Parathyroid adenoma (tissue), 2 donors: ENCODE results near the gene ADCK2.

Experiments
- H2AFZ ChIP-seq: fragments of 300-600 bp; sonication (generic); one replicate; pipeline ENCODE4 v1.7.0; 2017; ENCODE audit warnings: antibody characterized with exemption, mild to moderate bottlenecking
- H3K27ac ChIP-seq: fragments of 300-600 bp; sonication (generic); one replicate; pipeline ENCODE4 v1.7.0; 2017
- H3K27me3 ChIP-seq: fragments of 300-600 bp; sonication (generic); one replicate; pipeline ENCODE4 v1.7.0; 2017; ENCODE audit warnings: low read length; ENCODE audit not compliant: control insufficient read depth, insufficient read depth
- H3K36me3 ChIP-seq: fragments of 300-600 bp; sonication (generic); one replicate; pipeline ENCODE4 v1.7.0; 2017; ENCODE audit warnings: low read length; ENCODE audit not compliant: control insufficient read depth, insufficient read depth
- H3K4me1 ChIP-seq: fragments of 300-600 bp; sonication (generic); one replicate; pipeline ENCODE4 v1.7.0; 2017; ENCODE audit warnings: control low read depth
- H3K4me2 ChIP-seq: fragments of 300-600 bp; sonication (generic); one replicate; pipeline ENCODE4 v1.7.0; 2017; ENCODE audit warnings: low read length
- H3K4me3 ChIP-seq: fragments of 300-600 bp; sonication (generic); one replicate; pipeline ENCODE4 v1.7.0; 2017; ENCODE audit warnings: low read depth, low read length
- H3K79me2 ChIP-seq: fragments of 300-600 bp; sonication (generic); one replicate; pipeline ENCODE4 v1.7.0; 2017; ENCODE audit warnings: control low read depth
- H3K9ac ChIP-seq: fragments of 300-600 bp; sonication (generic); one replicate; pipeline ENCODE4 v1.7.0; 2017; ENCODE audit warnings: mild to moderate bottlenecking
- H3K9me3 ChIP-seq: fragments of 300-600 bp; sonication (generic); one replicate; pipeline ENCODE4 v1.7.0; 2017; ENCODE audit warnings: low read length; ENCODE audit not compliant: control insufficient read depth
- TF ChIP-seq, protein P1 (sequence below): fragments of 300-600 bp; sonication (generic); IDR thresholded peaks from one replicate; pipeline ENCODE4 v1.7.0; 2017; ENCODE audit warnings: antibody characterized with exemption, mild to moderate bottlenecking
- donor health status: primary hyperparathyroidism.

The ADCK2 gene

DNA sequence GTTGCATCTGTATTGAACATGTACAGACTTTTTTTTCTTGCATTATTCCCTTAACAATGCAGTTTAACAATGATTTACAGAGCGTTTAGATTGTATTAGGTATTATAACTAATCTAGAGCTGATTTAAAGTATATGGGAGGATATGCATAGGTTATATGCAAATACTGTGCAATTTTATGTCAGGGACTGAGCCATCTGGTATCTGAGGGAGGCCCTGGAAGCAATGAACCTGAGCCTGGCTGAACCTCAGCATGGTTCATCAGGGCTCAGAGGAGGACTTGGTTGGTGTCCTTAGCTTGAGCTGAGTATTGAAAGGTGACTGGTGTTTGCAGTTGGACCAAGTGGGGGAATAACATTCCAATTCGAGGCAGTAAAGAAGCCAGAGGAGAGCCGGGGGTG is 4.8 kb downstream of the ADCK2 start:
- Histone ChIP-seq H3K79me2 (peaks cover 3% of the 10 kb centered on the region), H3K27me3 (no peaks in the 10 kb centered on the region), H3K4me2 (no peak overlapping the region), H2AFZ (no peak overlapping the region), H3K4me1 (peaks cover 9% of the 10 kb centered on the region), H3K4me3 (no peak overlapping the region), H3K9me3 (no peaks in the 10 kb centered on the region), H3K9ac (no peak overlapping the region), H3K36me3 (no peaks in the 10 kb centered on the region), H3K27ac (no peak overlapping the region)
- TF ChIP-seq, protein P1, sequence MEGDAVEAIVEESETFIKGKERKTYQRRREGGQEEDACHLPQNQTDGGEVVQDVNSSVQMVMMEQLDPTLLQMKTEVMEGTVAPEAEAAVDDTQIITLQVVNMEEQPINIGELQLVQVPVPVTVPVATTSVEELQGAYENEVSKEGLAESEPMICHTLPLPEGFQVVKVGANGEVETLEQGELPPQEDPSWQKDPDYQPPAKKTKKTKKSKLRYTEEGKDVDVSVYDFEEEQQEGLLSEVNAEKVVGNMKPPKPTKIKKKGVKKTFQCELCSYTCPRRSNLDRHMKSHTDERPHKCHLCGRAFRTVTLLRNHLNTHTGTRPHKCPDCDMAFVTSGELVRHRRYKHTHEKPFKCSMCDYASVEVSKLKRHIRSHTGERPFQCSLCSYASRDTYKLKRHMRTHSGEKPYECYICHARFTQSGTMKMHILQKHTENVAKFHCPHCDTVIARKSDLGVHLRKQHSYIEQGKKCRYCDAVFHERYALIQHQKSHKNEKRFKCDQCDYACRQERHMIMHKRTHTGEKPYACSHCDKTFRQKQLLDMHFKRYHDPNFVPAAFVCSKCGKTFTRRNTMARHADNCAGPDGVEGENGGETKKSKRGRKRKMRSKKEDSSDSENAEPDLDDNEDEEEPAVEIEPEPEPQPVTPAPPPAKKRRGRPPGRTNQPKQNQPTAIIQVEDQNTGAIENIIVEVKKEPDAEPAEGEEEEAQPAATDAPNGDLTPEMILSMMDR, result no peak

DNA sequence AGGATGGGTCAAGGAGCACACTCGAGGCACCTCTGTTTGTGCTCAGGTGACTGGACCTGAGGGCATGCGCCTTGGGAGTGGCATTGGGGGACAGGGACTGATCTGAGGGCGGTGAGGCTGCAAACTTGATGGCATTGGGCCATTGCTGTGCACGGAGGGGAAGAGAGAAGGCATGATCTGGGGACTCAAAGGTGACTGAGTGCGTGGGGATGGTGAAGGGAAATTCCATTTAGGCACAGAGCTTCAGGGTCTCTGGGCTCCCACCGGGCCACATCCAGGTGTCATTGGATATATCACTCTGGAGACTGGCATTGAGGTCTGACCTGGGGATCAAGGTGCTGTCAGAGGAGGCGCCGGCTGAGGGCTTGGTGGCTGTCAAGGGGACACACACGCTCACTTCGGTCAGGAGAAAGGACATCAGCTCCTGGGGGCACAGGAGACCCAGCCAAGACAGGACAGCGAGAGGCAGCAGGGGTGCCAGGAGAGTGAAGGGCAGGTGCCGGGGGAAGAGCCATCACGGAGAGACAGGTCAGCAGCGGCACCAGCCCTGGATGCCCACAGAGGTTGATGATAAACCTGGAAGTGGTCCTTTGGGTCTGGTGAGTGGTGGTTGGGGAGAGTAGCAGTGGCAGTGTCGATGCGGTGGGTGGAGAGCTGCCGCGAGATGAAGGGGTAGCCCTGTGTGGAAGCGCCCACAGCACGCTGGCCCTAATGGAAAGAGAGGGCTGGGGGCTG is 5.5 kb downstream of the ADCK2 start:
- H3K9ac ChIP-seq, result no peak overlapping the region
- TF ChIP-seq, protein P1, result no peak

DNA sequence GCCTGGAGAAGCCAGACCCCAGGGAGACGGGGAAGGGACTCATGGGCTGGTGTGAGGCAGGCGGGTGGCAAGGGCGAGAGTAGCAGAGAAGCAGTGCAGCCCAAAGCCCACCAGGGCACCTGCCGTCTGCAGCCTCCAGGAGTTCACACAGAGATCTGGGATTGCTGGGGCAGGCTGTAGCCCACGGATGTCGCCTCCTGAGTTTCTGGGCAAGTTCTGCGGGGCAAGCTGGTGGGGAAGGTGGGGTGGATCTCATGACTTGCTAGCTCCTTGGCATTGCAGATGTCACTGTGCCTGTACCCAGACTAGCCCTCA is 6.0 kb downstream of the ADCK2 start:
- Histone ChIP-seq H3K4me2 (no peak overlapping the region), H3K4me3 (no peak overlapping the region), H3K79me2 (peaks cover 3% of the 10 kb centered on the region), H3K36me3 (no peaks in the 10 kb centered on the region), H3K9me3 (no peaks in the 10 kb centered on the region), H3K27me3 (no peaks in the 10 kb centered on the region), H3K27ac (no peak overlapping the region), H3K4me1 (peaks cover 6% of the 10 kb centered on the region), H2AFZ (no peak overlapping the region), H3K9ac (no peak overlapping the region)
- TF ChIP-seq, protein P1, result no peak

More for the DNA sequence above, 5.5 kb downstream of the ADCK2 start:
- no peak overlapping the region for H3K4me2 ChIP-seq
- H3K27ac ChIP-seq, result no peak overlapping the region
- H3K36me3 ChIP-seq, result no peaks in the 10 kb centered on the region
- H3K4me1 ChIP-seq, result peaks cover 9% of the 10 kb centered on the region
- H2AFZ ChIP-seq, result no peak overlapping the region
- H3K4me3 ChIP-seq, result no peak overlapping the region
- H3K9me3 ChIP-seq, result no peaks in the 10 kb centered on the region
- H3K79me2 ChIP-seq, result peaks cover 3% of the 10 kb centered on the region
- H3K27me3 ChIP-seq, result no peaks in the 10 kb centered on the region

DNA sequence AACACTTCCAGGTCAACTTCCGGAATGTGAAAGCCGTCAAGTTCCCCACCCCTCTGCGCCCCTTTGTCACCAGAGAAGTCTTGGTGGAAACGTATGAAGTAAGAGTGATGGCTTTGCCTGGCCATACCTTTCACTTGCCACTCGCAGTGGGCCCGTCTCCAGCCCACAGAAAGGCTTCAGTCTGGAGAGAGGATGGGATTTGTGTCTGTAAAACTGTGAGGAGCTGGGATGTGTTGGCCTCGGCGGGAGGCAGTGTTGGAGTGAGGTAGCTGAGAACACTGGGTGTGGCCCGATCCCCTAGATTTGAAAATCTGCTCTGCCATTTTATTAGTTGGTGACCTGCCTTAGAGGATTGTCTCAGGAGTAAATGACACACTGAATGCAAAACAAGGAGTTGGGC is 6.4 kb downstream of the ADCK2 start:
- Histone ChIP-seq H3K79me2 (peaks cover 3% of the 10 kb centered on the region), H3K27ac (no peak overlapping the region), H3K27me3 (no peaks in the 10 kb centered on the region), H2AFZ (no peak overlapping the region), H3K36me3 (no peaks in the 10 kb centered on the region), H3K9ac (no peak overlapping the region), H3K4me3 (no peak overlapping the region), H3K4me2 (no peak overlapping the region), H3K4me1 (peaks cover 3% of the 10 kb centered on the region), H3K9me3 (no peaks in the 10 kb centered on the region)
- TF ChIP-seq, protein P1, result no peak

DNA sequence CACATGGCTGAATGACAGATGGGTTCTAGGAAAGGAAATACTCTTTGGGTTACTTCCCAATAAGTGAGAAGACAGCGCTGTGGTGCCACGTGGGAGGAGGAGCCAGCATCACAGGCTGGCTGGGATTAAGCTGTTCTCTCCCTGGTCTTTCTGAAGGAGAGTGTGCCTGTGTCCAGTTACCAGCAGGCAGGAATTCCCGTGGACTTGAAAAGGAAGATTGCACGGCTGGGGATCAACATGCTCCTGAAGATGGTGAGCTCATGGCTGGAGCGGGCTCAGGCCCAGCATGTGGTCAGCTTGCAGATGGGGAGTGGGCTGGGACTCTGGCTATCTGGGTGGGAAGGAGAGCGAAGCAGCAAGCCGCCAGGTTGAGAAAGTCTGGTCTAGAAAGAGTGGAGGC is 8.1 kb downstream of the ADCK2 start:
- no peaks in the 10 kb centered on the region for H3K4me1 ChIP-seq
- no peaks in the 10 kb centered on the region for H3K9me3 ChIP-seq
- H3K4me2 ChIP-seq, result no peak overlapping the region
- no peak overlapping the region for H3K27ac ChIP-seq
- H2AFZ ChIP-seq, result no peak overlapping the region
- no peaks in the 10 kb centered on the region for H3K27me3 ChIP-seq
- TF ChIP-seq, protein P1, result no peak
- H3K79me2 ChIP-seq, result peaks cover 3% of the 10 kb centered on the region
- H3K4me3 ChIP-seq, result no peak overlapping the region
- no peak overlapping the region for H3K9ac ChIP-seq
- no peaks in the 10 kb centered on the region for H3K36me3 ChIP-seq
